ENCODE results near the gene PSMD10.

The PSMD10 gene

DNA sequence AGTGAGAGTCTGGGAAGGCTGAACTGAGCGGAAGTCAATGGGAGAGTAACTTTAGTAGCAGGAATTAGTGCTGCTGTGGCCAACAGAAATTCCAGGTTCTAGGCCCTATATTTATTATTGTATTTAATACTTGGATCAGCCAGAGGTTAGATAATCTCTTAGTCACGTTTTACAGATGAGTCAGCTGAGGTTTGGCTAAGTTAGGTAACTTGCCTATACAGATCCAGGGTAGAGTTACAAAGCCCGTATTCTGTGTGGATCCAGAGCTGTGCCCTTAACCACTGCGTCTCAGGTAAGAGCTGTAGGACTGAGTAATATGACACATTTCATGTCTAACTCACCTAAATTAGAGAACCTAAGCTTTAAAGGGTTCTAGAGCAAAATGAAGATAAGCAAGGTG is 20.5 kb downstream of the PSMD10 start:
- DNase-seq = no peak

DNA sequence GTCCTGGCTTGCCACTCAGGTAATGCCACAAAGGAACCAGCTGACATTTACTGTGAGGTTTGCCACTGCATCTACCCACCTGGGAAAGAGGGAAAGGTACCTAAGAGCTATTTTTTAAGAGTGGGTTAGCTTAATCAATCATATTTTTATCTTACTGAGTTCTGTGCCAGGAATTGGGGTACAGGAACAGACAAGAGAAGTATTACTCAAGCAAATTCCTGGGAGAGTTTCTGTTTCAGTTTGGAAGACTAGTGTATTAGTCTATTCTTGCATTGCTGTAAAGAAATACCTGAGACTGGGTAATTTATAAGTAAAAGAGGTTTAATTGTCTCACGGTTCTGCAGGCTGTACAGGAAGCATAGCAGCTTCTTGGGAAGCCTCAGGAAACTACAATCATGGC is 23.2 kb downstream of the PSMD10 start:
- no peak for DNase-seq

DNA sequence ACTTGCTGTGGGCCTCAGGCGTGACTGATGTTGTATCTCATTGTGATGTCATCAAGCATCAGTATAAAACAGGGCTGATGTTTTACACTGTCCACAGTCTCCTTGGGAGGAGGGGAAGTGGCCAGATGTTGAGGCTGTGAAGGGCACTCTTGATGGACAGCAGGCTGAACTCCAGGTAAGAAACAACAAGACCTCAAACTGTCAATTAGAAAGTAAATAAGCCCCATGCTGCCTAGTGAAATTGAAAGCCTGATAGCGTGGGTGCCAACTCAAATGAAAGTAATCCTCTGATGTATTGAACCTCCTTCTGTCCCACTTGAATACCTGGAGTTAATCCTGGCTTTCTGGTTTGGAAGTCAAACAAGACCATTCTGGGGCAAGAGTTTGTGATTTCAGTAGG is 26.7 kb downstream of the PSMD10 start:
- DNase-seq = no peak

DNA sequence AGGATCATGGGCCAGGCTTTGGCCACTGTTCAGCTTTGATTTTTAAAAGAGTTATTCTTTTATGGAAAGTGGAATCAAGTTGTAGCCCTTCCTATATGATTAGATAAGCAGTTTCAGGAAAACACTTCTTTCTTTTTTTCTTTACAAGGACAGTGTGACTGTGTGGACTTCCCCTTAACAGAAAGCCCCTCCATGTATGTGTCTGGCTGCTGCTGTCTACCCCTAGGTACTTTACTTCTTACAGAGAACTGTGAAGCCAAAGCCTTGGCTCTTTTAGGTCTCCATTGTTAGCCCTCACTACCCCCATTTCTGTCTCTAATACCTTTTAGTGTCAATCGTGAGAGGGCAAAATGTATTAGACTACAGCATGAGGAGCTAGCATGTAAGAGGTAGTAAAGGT is 27.3 kb downstream of the PSMD10 start:
- no peak for DNase-seq

DNA sequence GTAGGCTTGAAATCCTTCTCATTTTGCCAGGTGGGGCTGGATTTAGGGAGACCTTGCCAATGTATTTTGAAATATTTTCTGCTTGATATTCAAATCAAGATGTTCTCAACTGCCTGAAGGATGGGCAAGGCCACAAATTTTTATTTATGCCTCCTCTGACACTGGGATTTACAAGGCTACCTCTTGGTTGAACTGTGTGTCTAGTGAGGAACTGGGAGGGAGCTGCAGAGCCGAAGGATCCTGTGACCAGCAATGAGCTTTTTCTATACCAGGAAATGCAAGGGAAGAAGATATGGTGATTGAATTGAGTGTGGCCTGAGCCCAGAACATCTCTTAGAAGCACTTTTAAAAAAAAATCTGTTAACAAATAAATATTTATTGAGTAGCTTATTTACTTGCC is 31.5 kb downstream of the PSMD10 start:
- no peak for DNase-seq

DNA sequence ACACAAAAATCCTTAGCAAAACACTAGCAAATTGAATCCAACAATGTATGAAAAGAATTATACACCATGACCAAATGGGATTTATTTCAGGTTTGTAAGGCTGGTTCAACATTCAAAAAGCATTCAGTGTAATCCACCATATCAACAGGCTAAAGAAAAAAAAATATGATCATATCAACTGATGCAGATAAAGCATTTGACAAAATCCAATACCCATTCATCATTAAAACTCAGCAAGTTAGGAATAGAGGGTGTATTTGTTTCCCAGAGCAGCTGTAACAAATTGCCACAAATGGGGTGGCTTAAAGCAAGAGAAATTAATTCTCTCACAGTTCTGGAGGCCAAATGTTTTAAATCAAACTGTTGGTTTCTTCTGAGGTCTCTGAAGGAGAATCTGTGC is 35.8 kb downstream of the PSMD10 start:
- DNase-seq = no peak

DNA sequence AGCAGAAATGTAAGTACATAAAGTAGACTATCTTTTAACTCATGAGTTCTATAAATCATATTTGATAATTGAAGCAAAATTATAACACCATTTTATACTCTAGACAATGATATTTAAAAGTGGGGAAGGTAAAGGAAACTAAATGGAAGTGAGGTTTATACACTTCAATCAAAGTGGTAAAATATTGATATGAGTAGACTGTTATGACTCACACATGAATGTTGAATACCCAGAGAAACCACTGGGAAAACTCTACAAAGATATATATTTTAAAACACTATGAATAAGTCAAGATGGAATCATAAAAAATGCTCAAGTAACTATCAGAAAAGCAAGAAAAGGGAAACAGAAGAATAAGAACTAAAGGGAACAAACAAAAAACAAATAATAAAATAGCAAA is 38.1 kb downstream of the PSMD10 start:
- no peak for DNase-seq

DNA sequence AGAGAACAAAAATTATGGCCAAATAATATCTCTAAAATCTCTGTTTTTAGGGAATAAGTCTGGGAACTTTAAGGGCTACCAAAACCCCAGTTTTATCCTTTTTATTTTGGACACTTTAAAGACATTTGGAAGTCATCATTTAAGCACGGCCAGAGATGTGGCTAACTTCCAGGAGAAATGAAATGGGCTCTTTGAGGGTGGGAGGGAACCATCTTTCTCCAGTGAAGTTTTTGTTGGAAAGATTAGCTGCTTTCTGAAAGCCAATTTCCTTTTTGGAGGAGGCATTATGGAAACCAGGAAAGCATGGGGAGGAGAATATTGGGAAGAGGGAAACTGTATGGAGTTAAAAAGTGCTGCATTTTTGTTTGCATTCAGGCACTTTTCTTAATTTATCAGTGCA is 41.7 kb downstream of the PSMD10 start:
- DNase-seq = no peak

DNA sequence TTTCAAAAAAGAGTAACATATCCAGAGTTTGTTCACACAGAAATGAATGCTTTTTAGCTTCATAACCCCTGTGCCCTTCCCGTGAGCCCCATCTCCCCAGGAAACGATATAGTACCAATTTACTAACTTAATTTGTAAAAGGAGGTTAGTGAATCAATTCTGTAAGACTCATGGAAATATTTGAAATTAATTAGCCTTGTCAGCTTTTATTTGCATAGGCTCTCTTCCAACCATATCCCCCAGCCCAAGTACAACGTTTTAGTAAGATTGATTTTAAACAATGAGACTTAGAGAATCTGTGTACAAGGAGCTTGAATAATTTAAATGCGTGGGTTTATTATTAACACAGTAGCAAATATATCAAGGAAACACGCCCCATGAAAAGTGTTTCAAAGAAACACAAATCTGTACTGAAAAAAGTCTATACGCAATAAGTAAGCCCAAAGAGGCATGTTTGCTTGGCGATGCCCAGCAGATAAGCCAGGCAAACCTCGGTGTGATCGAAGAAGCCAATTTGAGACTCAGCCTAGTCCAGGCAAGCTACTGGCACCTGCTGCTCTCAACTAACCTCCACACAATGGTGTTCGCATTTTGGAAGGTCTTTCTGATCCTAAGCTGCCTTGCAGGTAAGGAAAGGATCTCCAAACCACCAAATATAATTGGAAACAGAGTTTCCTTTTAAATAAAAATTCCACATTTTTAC is 46.6 kb downstream of the PSMD10 start, which contains the start of gene VSIG1:
TSS of gene VSIG1 (plus strand) at position 512 of the 703 bp plus-strand sequence. CDS start at position 578, 66 bp downstream.
- DNase-seq = no peak

DNA sequence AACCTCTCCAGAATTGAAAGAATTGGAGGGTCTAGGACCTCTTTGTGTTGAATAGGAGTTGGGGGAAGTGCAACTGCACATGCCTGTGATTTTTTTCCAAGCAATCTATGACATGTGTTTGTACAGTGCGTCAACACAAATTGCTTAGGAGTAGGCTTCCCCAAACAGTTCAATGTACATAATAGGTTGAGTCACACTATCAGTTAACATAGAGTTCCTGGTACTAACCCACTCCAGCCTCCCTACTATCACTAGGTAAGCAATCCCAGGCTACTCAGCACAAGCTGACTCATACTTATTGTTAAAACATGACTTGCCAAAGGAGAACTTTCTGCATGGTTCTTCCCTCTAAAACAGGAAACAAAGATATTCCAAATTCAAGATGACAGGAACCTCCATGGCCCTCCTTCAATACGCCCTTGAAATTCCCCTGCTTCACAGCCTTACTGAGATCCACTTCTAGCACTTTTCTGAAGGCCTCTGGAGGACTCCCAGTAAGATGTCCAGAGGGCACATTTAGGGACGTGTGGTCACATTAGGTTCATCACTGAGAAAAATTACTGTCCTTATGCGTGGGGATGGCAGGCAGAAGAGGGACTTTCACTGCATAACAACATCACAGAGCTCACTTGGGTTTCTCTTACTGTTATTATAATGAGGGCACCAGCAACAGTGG is 54.9 kb downstream of the PSMD10 start:
- peak; percentile 45 to 81 for DNase-seq

DNA sequence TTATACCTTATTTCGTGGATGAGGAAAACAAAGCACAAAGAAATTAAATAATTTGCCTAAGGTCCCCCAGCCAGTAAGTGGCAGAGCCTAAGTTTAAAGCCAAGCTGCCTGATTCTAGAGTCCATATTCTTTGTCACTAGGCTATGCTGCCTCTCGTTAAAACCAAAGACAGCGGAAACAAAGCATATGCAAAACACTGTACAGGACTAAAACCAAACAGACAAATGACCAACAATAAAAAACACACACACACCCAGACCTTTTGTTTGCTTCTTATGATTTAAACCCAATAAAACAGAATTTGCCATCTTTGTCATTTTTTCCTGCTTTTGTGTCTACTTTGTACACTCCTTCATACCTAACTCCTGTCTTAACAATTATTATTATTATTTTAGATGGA is 56.6 kb downstream of the PSMD10 start:
- DNase-seq = no peak

Measured in inflammatory macrophage treated with lipopolysaccharide for 1 hour (primary cell).